Vein endothelial cell (primary cell): ENCODE results near the gene CSN2. TPM values are rescaled to one million over a fixed set of nuclear protein-coding genes. Genes with fewer than 3 reads are reported as not detected.

ENCODE experiments used
- total RNA-seq: library from RNA; depleted of rRNA; stranded (reverse); fragments of >200 nt; gene quantifications from 2 replicates; pipeline ENCODE4 v1.2.3, GENCODE V29; 2012

The CSN2 gene, protein sequence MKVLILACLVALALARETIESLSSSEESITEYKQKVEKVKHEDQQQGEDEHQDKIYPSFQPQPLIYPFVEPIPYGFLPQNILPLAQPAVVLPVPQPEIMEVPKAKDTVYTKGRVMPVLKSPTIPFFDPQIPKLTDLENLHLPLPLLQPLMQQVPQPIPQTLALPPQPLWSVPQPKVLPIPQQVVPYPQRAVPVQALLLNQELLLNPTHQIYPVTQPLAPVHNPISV
- total RNA-seq, result not detected in 2 replicates

DNA sequence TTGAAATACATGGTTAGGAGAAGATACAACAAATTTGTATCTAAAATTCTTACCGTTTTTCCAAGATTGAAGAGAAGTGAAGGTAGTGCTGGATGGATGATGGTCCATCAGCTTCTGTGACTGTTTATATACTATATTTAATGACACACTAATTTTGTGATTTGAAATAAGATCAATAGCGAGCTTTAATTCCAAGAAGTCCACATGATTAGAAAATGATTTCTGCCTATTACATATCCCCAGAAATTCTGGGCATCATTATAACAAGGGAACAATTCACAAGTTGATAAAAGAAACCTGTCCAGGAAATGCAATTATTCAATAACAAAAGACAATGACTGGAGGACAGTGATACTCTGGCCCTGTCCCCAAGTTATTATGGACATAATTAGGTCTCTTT lies at the start of gene CSN2:
Gene CSN2 (minus strand): TSS at position 101 of the 400 bp plus-strand sequence. CDS start 4,733 bp downstream, outside the sequence.

DNA sequence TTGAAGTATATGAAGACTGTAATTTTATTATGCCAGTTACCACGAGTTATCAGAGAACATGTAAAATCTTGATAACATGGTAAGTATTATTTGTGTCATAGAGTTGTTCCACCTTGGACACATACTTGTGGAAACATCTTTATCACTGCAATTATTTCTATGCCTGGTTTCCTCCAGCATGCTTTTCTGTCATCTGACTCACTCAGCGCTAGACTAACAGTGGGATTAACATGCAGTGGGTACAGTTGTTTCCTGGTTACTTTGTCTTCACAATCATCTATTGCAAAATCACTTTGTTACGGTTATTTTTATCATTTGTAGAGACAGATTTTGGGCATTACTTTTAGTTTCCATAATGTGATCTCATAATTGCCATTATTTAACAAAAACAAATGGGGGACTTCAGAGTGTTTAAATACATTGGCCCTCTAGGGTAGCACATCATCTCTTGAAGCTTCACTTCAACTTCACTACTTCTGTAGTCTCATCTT lies 30.0 kb upstream of the CSN2 start, which contains the start of gene STATH:
Gene STATH (plus strand): TSS at position 441 of the 491 bp plus-strand sequence. CDS start 2,472 bp downstream, outside the sequence.

DNA sequence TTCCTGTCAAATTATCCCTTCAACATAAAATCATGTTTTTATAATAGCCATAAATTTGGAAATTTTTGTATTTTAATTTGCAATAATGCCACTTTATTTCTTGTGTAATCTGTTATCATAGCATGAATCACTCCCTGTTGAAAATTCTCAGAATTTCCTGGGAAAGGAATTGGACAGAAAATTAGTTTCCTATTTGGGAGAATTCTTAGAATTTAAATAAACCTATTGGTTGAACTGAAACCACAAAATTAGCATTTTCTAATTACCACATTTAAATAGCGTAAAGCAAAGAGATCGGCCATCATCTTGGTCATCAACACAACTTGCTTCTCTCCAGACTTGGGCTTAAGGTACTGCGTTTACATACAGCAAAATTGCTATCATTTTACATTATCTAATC lies 34.8 kb downstream of the CSN2 start, which contains the start of gene CSN1S1:
Gene CSN1S1 (plus strand): TSS at position 301 of the 400 bp plus-strand sequence. CDS start 1,488 bp downstream, outside the sequence.

Other genes starting within 250 kb of the CSN2 start
- 15.3 and 46.1 TPM in 2 replicates for gene SULT1B1, start 205.1 kb downstream of the CSN2 start, total RNA-seq
- gene SULT1E1, start 105.6 kb downstream of the CSN2 start, total RNA-seq, result 6.7 and 23.8 TPM in 2 replicates
- not detected in 2 replicates for gene CSN1S1, start 34.7 kb downstream of the CSN2 start, total RNA-seq
- not detected in 2 replicates for gene STATH, start 30.2 kb upstream of the CSN2 start, total RNA-seq
- gene HTN3, start 62.7 kb upstream of the CSN2 start, total RNA-seq, result not detected in 2 replicates
- not detected in 2 replicates for gene HTN1, start 84.7 kb upstream of the CSN2 start, total RNA-seq
- gene PRR27, start 188.5 kb upstream of the CSN2 start, total RNA-seq, result not detected in 2 replicates
- not detected in 2 replicates for gene ODAM, start 230.0 kb upstream of the CSN2 start, total RNA-seq